Amniotic epithelial cell (primary cell): ENCODE results near the gene BTBD6.
"Not testable (repeated sequence)": the region's sequence is repeated elsewhere in the genome, so short reads cannot be mapped to it uniquely, and the experiment has no call there.

Source experiments
- DNase-seq: peaks from one replicate; pipeline ENCODE4 v3.0.0-alpha.2; 2010; ENCODE audit warnings: low read depth

Gene BTBD6

GRCh38 chr14:105297311-105297710 lies 49.0 kb downstream of the BTBD6 start:
- DNase-seq: not testable (repeated sequence)

GRCh38 chr14:105299654-105300541 lies 51.6 kb downstream of the BTBD6 start:
- DNase-seq: peak; percentile 15
